Measurements from ENCODE around the gene HPS5. TPM values are rescaled to one million over a fixed set of nuclear protein-coding genes. Genes with fewer than 3 reads are reported as not detected.

HPS5 gene
- total and polyA plus RNA-seq, 2 of the 13 experiments (the other 11 are each of a cell fraction or from before 2014, with no cell fraction given), result 6.6 to 25.5 TPM

- in situ Hi-C loops (cut with HindIII; ENCODE audit: extremely low pct_ligation_motif_present, low pct_unique_long_range_greater_than_20kb) (no loop called here), intact Hi-C loops (cut with micrococcal nuclease; ENCODE audit: unreplicated experiment) (no loop called here)
- Histone ChIP-seq H3K9ac (ENCODE audit: insufficient read depth, low read depth, low read length) (no peak overlapping the region), H3K27me3 (ENCODE audit: control insufficient read depth in 1 of 2, insufficient read depth in 2 of 2, low read length in 2 of 2) (no peaks in the 10 kb centered on the region), H3K4me2 (ENCODE audit: low read depth, low read length) (no peak overlapping the region), H3K36me3 (replicated peaks in 1 of 2; ENCODE audit: control insufficient read depth in 1 of 2, insufficient read depth in 2 of 2, low read length in 2 of 2) (peaks cover 11 to 38% of the 10 kb centered on the region in 2 experiments; a peak in 4 of 5 replicates), H3K9me3 (ENCODE audit: low read length) (no peaks in the 10 kb centered on the region), H2AFZ (ENCODE audit: low read length) (no peak overlapping the region), H3K4me3 (replicated peaks in 1 of 3; ENCODE audit: insufficient read depth in 1 of 3, low read depth in 2 of 3, low read length in 3 of 3) (no peak overlapping the region), H3K4me1 (ENCODE audit: insufficient read depth, low read length) (peaks cover 3% of the 10 kb centered on the region; the same call in 1 of the 2 replicates), H3K79me2 (ENCODE audit: insufficient read depth, low read length) (no peaks in the 10 kb centered on the region), H4K20me1 (ENCODE audit: insufficient read depth, low read length) (no peaks in the 10 kb centered on the region), H3K27ac (ENCODE audit: extremely low read length, insufficient read depth, low read length) (no peak overlapping the region)
- 96% methylated on average over 4 of the region's 4 CpGs for WGBS (ENCODE audit: low lambda C conversion rate)
- BruUV-seq (replicated peaks), result no TSS peak
- ChIA-PET CTCF (ENCODE audit: low intra/inter-chr PET ratio, low total read pairs) (no interaction called here), POLR2A (no interaction called here)
- no peak for DNase-seq (ENCODE audit: low spot score)
- ATAC-seq, result no peak
- TF ChIP-seq ZNF180 (CRISPR knock-in tag; IDR thresholded peaks at IDR 0.05; ENCODE audit: borderline replicate concordance, low read depth), result no peak
- TF ChIP-seq GATAD1 (CRISPR knock-in tag; IDR thresholded peaks at IDR 0.05), result no peak
- TF ChIP-seq, protein P1, sequence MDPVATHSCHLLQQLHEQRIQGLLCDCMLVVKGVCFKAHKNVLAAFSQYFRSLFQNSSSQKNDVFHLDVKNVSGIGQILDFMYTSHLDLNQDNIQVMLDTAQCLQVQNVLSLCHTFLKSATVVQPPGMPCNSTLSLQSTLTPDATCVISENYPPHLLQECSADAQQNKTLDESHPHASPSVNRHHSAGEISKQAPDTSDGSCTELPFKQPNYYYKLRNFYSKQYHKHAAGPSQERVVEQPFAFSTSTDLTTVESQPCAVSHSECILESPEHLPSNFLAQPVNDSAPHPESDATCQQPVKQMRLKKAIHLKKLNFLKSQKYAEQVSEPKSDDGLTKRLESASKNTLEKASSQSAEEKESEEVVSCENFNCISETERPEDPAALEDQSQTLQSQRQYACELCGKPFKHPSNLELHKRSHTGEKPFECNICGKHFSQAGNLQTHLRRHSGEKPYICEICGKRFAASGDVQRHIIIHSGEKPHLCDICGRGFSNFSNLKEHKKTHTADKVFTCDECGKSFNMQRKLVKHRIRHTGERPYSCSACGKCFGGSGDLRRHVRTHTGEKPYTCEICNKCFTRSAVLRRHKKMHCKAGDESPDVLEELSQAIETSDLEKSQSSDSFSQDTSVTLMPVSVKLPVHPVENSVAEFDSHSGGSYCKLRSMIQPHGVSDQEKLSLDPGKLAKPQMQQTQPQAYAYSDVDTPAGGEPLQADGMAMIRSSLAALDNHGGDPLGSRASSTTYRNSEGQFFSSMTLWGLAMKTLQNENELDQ (CRISPR knock-in tag; IDR thresholded peaks at IDR 0.05; ENCODE audit: borderline replicate concordance), result no peak
- no peak for TF ChIP-seq ZNF34 (CRISPR knock-in tag; IDR thresholded peaks at IDR 0.05; ENCODE audit: borderline replicate concordance)
- no peak for TF ChIP-seq ZNF275 (CRISPR knock-in tag; IDR thresholded peaks at IDR 0.05; ENCODE audit: borderline replicate concordance)
- TF ChIP-seq HHEX (CRISPR knock-in tag; IDR thresholded peaks at IDR 0.05), result no peak
- TF ChIP-seq, protein P2, sequence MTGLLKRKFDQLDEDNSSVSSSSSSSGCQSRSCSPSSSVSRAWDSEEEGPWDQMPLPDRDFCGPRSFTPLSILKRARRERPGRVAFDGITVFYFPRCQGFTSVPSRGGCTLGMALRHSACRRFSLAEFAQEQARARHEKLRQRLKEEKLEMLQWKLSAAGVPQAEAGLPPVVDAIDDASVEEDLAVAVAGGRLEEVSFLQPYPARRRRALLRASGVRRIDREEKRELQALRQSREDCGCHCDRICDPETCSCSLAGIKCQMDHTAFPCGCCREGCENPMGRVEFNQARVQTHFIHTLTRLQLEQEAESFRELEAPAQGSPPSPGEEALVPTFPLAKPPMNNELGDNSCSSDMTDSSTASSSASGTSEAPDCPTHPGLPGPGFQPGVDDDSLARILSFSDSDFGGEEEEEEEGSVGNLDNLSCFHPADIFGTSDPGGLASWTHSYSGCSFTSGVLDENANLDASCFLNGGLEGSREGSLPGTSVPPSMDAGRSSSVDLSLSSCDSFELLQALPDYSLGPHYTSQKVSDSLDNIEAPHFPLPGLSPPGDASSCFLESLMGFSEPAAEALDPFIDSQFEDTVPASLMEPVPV (CRISPR knock-in tag; IDR thresholded peaks at IDR 0.05), result no peak
- FAIRE-seq, result no peak
Measured at GRCh38 chr11:18366286-18366685, 44.3 kb upstream of the HPS5 start.
